Iris pigment epithelial cell (primary cell): ENCODE results near the gene ZNF609.

Source experiments
- DNase-seq: peaks from one replicate; pipeline ENCODE4 v3.0.0-alpha.2; 2011; ENCODE audit warnings: low read depth

The ZNF609 gene

DNA sequence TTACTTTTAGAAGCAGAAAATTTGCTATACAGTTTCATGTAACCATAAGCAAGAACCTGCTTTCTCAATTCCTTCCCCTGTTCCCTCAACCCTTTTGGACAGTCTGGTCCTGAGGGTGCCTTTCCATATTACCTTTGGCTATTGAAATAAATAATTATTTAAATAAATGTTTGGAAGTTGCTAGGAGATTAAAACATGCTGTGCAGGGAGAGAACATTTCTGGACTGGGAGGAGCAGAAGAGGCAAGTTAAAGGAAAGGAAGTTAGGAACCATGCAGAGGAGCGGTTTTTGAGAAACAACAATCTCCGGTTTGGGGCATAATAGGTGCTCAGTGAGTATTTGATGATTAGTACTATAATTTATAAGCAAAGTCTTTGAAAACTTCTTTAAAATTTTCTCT is 41.8 kb downstream of the ZNF609 start:
- DNase-seq, result no peak

GRCh38 chr15:64502551-64502950 is 42.2 kb downstream of the ZNF609 start:
- DNase-seq, result peak; percentile 50

GRCh38 chr15:64503197-64503596 is 42.8 kb downstream of the ZNF609 start:
- DNase-seq, result peak; percentile 76

GRCh38 chr15:64503640-64504039 is 43.3 kb downstream of the ZNF609 start:
- no peak for DNase-seq

GRCh38 chr15:64507293-64507802 is 47.0 kb downstream of the ZNF609 start:
- peak; percentile 95 for DNase-seq

DNA sequence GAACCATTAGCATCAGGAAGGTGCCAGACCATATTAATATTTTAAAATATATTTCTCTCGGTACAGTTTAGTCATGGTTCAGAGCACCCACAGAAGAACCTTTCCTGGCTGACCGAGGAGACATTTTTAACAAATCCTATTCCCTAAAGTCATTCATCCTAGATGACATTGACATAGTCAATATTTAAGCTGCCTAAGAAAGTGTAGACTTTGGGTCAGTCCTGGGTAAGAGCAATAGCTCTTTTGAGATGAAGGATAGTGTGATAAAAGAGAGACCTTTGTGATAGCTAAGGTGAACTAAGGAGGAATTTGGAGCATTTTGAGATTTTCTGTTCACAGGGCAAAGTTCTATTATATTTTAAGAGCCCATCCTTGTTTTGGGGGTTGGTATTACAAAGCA is 47.5 kb downstream of the ZNF609 start:
- no peak for DNase-seq

DNA sequence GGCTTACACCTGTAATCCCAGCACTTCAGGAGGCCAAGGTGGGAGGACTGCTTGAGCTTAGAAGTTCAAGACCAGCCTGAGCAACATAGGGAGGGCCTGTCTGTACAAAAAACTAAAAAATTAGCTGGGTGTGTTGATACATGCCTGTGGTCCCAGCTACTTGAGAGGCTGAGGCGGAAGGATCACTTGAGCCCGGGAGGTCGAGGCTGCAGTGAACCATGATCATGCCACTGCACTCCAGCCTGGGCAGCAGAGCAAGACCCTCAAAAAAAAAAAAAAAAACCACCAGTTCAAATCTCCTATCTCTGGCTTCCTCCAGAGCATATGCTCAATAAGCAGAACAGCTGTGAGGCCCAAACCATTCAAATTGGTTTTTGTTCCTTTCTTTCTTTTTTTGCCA is 53.4 kb downstream of the ZNF609 start:
- no peak for DNase-seq

GRCh38 chr15:64515196-64515595 is 54.8 kb downstream of the ZNF609 start:
- no peak for DNase-seq

GRCh38 chr15:64515825-64516224 is 55.4 kb downstream of the ZNF609 start:
- no peak for DNase-seq

- DNase-seq, result no peak
Observed at GRCh38 chr15:64519897-64520296, 59.5 kb downstream of the ZNF609 start.

DNA sequence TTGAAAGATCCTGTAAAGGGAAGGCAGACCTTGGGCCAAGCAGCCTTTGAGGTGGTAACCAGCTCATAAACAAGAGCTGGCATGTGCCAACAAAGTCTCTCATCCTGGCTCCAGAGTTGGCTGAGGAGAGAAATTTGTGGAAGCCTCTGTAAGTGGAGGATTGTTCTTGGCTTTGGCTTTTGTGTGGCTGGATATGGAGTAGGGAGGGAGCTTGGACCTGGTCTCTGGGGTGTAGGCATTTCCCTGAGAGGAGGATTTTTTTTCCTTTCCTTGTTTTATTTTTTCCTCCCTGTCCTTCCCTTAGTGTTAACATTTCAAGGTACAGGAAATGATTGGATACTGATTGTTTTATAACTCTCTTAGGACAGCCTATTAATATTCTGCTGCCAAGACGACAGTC is 60.8 kb downstream of the ZNF609 start:
- DNase-seq, result no peak

DNA sequence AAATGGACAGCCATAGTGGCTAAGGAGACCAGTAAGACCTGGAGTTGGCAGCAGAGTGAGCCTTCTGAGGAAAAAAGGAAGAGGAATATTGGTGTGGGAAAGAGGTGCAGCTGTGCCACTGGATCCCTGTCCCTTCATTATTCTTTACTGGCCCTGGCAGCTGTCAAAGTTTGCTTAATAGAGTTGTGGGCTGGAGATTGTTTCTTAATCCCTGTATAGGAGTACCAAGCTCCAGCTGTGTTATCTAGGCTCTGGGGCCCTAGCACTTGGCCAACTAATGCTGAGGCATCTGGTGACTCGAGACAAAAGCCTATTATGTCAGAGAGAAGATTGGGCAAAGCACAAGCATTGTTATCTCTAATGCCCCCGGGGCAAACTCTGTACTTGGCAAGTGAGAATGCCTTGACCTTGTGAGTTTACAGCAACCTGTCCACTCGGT is 61.4 kb downstream of the ZNF609 start:
- DNase-seq, result peak; percentile 60

GRCh38 chr15:64522226-64522823 is 61.9 kb downstream of the ZNF609 start:
- DNase-seq, result peak; percentile 42

DNA sequence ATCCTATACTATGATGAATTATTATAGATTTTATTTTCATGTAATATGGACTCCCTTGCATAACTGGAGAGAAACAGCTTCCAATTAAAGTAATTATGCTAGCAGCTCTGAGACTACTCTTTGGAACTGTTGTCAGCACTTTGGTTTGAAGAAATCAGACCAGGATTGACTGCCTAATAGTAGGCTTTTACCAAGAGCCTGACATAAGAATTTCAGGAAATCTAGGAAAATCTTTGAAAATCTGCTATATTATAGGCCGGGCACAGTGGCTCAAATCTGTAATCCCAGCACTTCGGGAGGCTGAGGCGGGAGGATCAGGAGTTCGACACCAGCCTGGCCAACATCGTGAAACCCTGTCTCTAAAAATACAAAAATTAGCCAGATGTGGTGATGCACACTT is 62.9 kb downstream of the ZNF609 start:
- no peak for DNase-seq

GRCh38 chr15:64524778-64525177 is 64.4 kb downstream of the ZNF609 start:
- no peak for DNase-seq

DNA sequence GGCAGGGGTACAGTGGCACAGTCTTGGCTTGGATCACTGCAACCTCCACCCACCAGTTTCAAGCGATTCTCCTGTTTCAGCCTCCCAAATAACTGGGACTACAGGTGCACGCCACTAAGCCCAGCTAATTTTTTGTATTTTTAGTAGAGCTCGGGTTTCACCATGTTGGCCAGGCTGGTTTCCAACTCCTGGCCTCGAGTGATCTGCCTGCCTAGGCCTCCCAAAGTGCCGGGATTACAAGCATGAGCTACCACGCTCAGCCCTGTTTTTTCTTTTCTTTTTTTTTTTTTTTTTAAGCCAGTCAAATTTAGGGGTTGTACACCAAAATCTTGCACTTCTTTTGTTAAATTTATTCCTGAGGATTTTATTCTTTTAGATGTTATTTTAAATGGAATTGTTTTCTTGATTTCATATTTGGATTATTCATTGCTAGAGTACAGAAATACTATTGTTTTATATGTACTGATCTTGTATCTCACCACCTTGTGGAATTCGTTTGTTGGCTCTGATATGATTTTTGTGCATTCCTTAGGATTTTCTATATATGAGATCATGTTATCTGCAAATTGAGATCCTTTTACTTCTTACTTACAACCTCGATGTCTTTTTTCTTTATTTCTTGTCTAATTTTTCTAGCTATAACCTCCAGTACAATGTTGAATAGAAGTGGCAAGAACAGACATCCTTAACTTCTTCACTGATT is 65.6 kb downstream of the ZNF609 start:
- peak; percentile 58 for DNase-seq

- peak; percentile 80 for DNase-seq
Observed at GRCh38 chr15:64527263-64527984, 67.0 kb downstream of the ZNF609 start.

- DNase-seq, result no peak
Observed at GRCh38 chr15:64528871-64529270, 68.5 kb downstream of the ZNF609 start.

GRCh38 chr15:64530472-64530871 is 70.1 kb downstream of the ZNF609 start:
- DNase-seq, result no peak

GRCh38 chr15:64530918-64531317 is 70.5 kb downstream of the ZNF609 start:
- DNase-seq, result no peak

- no peak for DNase-seq
Observed at GRCh38 chr15:64532521-64533315, 72.3 kb downstream of the ZNF609 start.
